WTC11 (cell line): ENCODE results near the gene CHST7.

Experiments
- ATF1 ChIP-seq: sonication (generic); formaldehyde crosslinking; IDR thresholded peaks from 2 replicates; pipeline ENCODE4 v1.8.1; 2023; ENCODE audit warnings: mild to moderate bottlenecking, moderate library complexity, missing genetic modification reagents
- ESRRA ChIP-seq: sonication (generic); formaldehyde crosslinking; IDR thresholded peaks from 2 replicates; pipeline ENCODE4 v1.8.1; 2022; ENCODE audit warnings: mild to moderate bottlenecking, missing genetic modification reagents, borderline replicate concordance
- TF ChIP-seq, protein P1 (sequence below): fragments of 200-600 bp; IDR thresholded peaks from 2 replicates; pipeline ENCODE4 v1.8.0; 2022; ENCODE audit warnings: antibody characterized with exemption

DNA sequence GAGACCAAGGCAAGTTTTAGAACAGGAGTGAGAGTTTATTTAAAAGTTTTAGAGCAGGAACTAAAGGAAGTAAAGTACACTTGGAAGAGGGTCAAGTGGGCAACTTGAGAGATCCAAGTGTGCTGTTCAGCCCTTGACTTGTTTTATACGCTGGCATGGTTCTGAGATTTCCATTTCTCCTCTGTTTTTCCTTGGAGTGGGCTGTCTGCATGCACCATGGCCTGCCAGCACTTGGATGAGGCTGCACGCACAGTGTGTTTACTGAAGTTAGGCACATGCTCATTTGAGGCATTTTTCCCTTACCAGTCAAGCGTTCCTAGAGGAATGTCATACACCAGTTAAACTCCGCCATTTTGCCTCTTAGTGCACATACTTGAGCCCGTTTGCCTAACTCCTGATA lies 19.6 kb upstream of the CHST7 start:
- no peak for TF ChIP-seq ATF1
- no peak for TF ChIP-seq ESRRA (CRISPR knock-in tag)
- TF ChIP-seq, protein P1, sequence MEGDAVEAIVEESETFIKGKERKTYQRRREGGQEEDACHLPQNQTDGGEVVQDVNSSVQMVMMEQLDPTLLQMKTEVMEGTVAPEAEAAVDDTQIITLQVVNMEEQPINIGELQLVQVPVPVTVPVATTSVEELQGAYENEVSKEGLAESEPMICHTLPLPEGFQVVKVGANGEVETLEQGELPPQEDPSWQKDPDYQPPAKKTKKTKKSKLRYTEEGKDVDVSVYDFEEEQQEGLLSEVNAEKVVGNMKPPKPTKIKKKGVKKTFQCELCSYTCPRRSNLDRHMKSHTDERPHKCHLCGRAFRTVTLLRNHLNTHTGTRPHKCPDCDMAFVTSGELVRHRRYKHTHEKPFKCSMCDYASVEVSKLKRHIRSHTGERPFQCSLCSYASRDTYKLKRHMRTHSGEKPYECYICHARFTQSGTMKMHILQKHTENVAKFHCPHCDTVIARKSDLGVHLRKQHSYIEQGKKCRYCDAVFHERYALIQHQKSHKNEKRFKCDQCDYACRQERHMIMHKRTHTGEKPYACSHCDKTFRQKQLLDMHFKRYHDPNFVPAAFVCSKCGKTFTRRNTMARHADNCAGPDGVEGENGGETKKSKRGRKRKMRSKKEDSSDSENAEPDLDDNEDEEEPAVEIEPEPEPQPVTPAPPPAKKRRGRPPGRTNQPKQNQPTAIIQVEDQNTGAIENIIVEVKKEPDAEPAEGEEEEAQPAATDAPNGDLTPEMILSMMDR, result no peak
